Activated T-helper 1 cell treated with anti-CD3 and anti-CD28 coated beads, Interleukin-12 subunit alpha, Interleukin-12 subunit beta, Interleukin-2, Interleukin-4 antibody, amounts not matched to agents 30 ng/mL and 10 ng/mL and 1 ng/mL, durations not matched to agents 14 hours and 24 hours and 36 hours (primary cell): ENCODE results near the gene SERP1. TPM values are rescaled to one million over a fixed set of nuclear protein-coding genes. Genes with fewer than 3 reads are reported as not detected.
"Not testable (repeated sequence)": the region's sequence is repeated elsewhere in the genome, so short reads cannot be mapped to it uniquely, and the experiment has no call there.

Source experiments
- DNase-seq: peaks from one replicate; pipeline ENCODE4 v3.0.0; 2021; ENCODE audit warnings: low spot score
- H3K27ac Mint-ChIP-seq: one replicate; pipeline ENCODE4 v1.8.0; 2021; ENCODE audit warnings: mild to moderate bottlenecking, mixed read lengths
- H3K27me3 Mint-ChIP-seq: one replicate; pipeline ENCODE4 v1.8.0; 2022; ENCODE audit warnings: mild to moderate bottlenecking, moderate library complexity, mixed read lengths; ENCODE audit not compliant: insufficient read depth
- H3K36me3 Mint-ChIP-seq: one replicate; pipeline ENCODE4 v1.8.0; 2021; ENCODE audit warnings: low read depth, mixed read lengths
- H3K4me1 Mint-ChIP-seq: one replicate; pipeline ENCODE4 v1.8.0; 2021; ENCODE audit warnings: low read depth, mixed read lengths
- H3K4me3 Mint-ChIP-seq: one replicate; pipeline ENCODE4 v1.8.0; 2021; ENCODE audit warnings: mild to moderate bottlenecking, moderate library complexity, mixed read lengths
- H3K9me3 Mint-ChIP-seq: one replicate; pipeline ENCODE4 v1.8.0; 2021; ENCODE audit warnings: mixed read lengths
- intact Hi-C: fragments of 100-400 bp; cut with micrococcal nuclease; formaldehyde crosslinking; loops from one replicate; pipeline ENCODE4 v1.15.1; 2024
- total RNA-seq: library from RNA; stranded (reverse); gene quantifications from 2 replicates; pipeline ENCODE4 v1.2.3, GENCODE V29; 2022

The SERP1 gene
- total RNA-seq, 1 donor from 2014 or later: 96.0 TPM

- Mint-ChIP-seq H3K27ac (no peak overlapping the region), H3K9me3 (no peaks in the 10 kb centered on the region), H3K36me3 (no peaks in the 10 kb centered on the region), H3K4me1 (peaks cover 7% of the 10 kb centered on the region), H3K4me3 (no peak overlapping the region), H3K27me3 (peaks cover 17% of the 10 kb centered on the region)
- DNase-seq: no peak
- intact Hi-C loops: loop anchor here (1.0 to 2.0 kb wide), 4 partner anchors 17 to 618 kb away; no protein-coding TSS in a partner anchor
Observed at GRCh38 chr3:150528354-150528797, 17.9 kb downstream of the SERP1 start.

DNA sequence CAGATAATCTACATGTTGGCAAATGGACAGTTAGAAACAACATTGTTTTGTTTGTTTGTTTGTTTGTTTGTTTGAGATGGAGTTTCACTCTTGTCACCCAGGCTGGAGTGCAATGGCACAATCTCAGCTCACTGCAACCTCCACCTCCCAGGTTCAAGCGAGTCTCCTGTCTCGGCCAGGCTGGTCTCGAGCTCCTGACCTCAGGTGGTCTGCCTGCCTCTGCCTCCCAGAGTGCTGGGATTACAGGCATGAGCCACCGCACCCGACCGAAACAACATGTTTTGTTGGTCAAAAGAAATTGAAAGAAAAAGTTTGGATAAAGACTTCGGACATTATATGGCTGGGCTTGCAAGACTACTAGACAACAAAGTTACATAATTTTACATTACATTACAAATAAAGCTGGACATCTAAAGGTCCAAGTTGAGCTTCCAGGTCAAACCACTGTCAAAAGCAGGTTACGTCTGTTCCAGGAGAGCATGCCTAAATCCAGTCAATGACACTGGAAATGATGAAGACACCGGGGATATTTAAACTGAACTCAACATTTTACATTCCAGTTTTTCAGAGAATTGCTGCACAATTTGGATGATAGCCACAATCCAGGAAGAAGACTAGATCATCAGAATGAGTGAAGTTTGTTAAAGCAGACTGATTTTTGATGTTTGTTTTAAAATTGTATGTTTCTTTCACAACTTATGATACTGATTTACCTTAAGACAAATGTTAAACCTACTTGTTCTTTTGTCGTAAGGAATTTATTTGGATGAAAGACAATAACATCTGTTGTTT, 18.6 kb downstream of the SERP1 start:
- H3K4me3 Mint-ChIP-seq: no peak overlapping the region
- intact Hi-C loops: loop anchor here (1.0 to 2.0 kb wide), 4 partner anchors 18 to 619 kb away; no protein-coding TSS in a partner anchor
- H3K36me3 Mint-ChIP-seq: no peaks in the 10 kb centered on the region
- H3K4me1 Mint-ChIP-seq: peaks cover 7% of the 10 kb centered on the region
- H3K9me3 Mint-ChIP-seq: no peaks in the 10 kb centered on the region
- peaks cover 15% of the 10 kb centered on the region for H3K27me3 Mint-ChIP-seq
- H3K27ac Mint-ChIP-seq: no peak overlapping the region
- no peak for DNase-seq

DNA sequence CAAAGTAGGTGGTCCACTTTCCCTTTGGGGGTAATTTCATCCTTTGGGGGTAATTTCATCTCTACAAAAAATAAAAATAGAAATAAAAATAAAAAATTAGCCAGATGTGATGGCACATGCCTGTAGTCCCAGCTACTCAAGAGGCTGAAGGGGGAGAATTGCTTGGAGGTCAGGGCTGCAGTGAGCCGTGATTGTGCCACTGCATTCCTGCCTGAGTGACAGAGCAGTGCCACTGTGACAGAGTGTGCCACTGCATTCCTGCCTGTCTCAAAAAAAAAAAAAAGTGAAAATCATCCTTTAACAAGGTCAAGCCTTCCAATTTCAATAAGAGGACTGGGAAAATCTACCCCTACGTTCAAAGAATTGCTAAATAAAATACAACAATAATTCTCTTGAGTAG, 22.8 kb downstream of the SERP1 start:
- Mint-ChIP-seq H3K4me3 (no peak overlapping the region), H3K4me1 (no peaks in the 10 kb centered on the region), H3K9me3 (no peaks in the 10 kb centered on the region), H3K27me3 (peaks cover 15% of the 10 kb centered on the region), H3K27ac (no peak overlapping the region), H3K36me3 (no peaks in the 10 kb centered on the region)
- intact Hi-C loops: no loop called here
- DNase-seq: no peak

- intact Hi-C loops: no loop called here
- no peak overlapping the region for H3K4me3 Mint-ChIP-seq
Observed at GRCh38 chr3:150521463-150521862, 24.8 kb downstream of the SERP1 start.

DNA sequence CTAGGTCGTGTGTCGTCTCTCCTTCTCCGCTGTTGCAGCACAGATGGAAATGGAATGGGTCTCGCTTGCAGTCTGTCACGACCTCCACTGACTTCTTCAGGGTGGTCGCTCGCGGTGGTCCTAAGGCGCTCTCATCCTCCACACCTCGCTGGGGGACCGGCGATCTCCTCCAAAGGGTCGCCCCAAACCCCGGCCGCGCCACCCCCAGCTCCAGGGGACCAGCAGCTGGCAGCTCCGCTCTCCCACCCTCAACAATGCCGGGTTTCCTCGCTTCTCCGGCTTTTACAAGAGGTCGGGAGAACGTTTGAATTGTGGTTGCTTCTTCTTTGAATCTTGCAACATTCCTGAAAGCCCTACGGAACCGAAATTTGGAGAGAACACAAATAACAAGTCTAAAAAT, 25.9 kb downstream of the SERP1 start:
- H3K27ac Mint-ChIP-seq: no peak overlapping the region

More at GRCh38 chr3:150521463-150521862, 24.8 kb downstream of the SERP1 start:
- Mint-ChIP-seq H3K27me3 (peaks cover 13% of the 10 kb centered on the region), H3K4me1 (no peaks in the 10 kb centered on the region), H3K27ac (no peak overlapping the region), H3K36me3 (no peaks in the 10 kb centered on the region), H3K9me3 (peaks cover 12% of the 10 kb centered on the region)
- DNase-seq: no peak

DNA sequence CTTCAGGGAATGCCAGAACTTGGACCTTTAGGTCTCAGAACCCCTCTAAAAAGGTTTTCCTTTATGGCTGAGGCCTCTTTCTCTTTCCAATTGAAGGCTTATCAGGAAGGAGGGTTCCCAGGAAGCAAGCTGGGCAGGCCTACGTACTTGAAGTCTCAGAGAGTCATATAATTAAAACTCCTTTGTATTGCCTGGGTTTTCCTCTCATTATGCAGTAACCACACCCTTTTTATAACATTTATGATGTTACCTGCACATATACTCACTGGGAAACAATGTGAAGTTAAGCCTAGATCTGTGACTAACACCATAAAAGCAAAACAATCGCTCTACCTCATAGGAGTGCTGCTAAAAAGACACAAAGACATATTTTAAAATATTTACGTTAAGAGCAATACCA, 27.3 kb downstream of the SERP1 start:
- intact Hi-C loops: no loop called here
- H3K27ac Mint-ChIP-seq: no peak overlapping the region
- peaks cover 2% of the 10 kb centered on the region for H3K36me3 Mint-ChIP-seq
- no peaks in the 10 kb centered on the region for H3K4me1 Mint-ChIP-seq
- peaks cover 12% of the 10 kb centered on the region for H3K9me3 Mint-ChIP-seq
- peaks cover 7% of the 10 kb centered on the region for H3K27me3 Mint-ChIP-seq
- no peak overlapping the region for H3K4me3 Mint-ChIP-seq
- no peak for DNase-seq

More for the DNA sequence above, 25.9 kb downstream of the SERP1 start:
- no peak overlapping the region for H3K4me3 Mint-ChIP-seq
- intact Hi-C loops: no loop called here
- DNase-seq: no peak
- peaks cover 11% of the 10 kb centered on the region for H3K27me3 Mint-ChIP-seq
- H3K9me3 Mint-ChIP-seq: peaks cover 12% of the 10 kb centered on the region
- no peaks in the 10 kb centered on the region for H3K4me1 Mint-ChIP-seq
- H3K36me3 Mint-ChIP-seq: peaks cover 2% of the 10 kb centered on the region

- no peaks in the 10 kb centered on the region for H3K4me1 Mint-ChIP-seq
- peaks cover 12% of the 10 kb centered on the region for H3K9me3 Mint-ChIP-seq
- peaks cover 2% of the 10 kb centered on the region for H3K36me3 Mint-ChIP-seq
- no peak for DNase-seq
- H3K27ac Mint-ChIP-seq: no peak overlapping the region
- intact Hi-C loops: no loop called here
- no peak overlapping the region for H3K4me3 Mint-ChIP-seq
- peaks cover 4% of the 10 kb centered on the region for H3K27me3 Mint-ChIP-seq
Observed at GRCh38 chr3:150515210-150515609, 31.1 kb downstream of the SERP1 start.

DNA sequence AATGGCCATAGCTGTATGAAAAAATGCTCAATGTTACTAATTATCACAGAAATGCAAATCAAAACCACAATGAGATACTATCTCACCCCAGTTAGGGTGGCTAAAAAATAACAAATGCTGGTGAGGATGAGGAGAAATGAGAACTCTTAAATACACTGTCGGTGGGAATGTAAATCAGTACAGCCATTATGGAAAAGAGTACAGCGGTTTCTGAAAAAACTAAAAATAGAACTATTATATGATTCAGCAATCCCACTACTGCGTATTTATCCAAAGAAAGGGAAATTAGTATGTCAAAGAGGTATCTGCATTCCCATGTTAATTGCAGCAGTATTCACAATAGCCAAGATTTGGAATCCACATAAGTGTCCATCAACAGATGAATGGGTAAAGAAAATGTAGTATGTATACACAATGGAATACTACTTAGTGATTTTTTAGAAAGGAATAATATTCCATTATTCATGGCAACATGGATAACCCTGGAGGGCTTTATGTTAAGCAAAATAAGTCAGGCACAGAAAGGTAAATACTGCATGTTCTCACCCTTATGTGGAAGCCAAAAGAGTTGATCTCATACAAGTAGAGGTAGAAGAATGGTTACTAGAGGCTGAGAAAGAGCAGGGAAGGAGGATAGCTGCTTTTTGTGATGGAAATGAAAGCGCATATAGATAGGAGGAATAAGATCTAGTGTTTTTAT, 35.0 kb downstream of the SERP1 start:
- intact Hi-C loops: no loop called here
- Mint-ChIP-seq H3K27me3 (peaks cover 17% of the 10 kb centered on the region), H3K9me3 (no peaks in the 10 kb centered on the region)

DNA sequence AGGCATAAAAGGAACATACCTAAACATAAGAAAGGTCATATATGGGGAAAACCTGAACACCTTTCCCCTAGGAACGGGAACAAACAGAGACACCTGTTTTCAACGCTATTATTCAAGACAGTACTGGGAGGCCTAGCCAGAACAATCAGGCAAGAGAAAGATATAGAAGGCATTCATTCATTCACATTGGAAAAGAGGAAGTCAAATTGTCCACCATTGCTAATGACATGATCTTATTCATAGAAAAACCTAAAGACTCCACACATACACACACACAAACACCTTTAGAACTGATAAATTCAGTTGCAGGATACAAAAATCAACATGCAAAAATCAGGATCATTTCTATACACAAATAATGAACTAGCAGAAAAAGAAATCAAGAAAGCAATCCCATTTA, 36.5 kb downstream of the SERP1 start:
- H3K27me3 Mint-ChIP-seq: peaks cover 17% of the 10 kb centered on the region
- intact Hi-C loops: no loop called here
- no peak overlapping the region for H3K27ac Mint-ChIP-seq

More for the DNA sequence above, 35.0 kb downstream of the SERP1 start:
- Mint-ChIP-seq H3K4me1 (no peaks in the 10 kb centered on the region), H3K27ac (no peak overlapping the region), H3K36me3 (peaks cover 2% of the 10 kb centered on the region), H3K4me3 (no peak overlapping the region)
- DNase-seq: no peak

DNA sequence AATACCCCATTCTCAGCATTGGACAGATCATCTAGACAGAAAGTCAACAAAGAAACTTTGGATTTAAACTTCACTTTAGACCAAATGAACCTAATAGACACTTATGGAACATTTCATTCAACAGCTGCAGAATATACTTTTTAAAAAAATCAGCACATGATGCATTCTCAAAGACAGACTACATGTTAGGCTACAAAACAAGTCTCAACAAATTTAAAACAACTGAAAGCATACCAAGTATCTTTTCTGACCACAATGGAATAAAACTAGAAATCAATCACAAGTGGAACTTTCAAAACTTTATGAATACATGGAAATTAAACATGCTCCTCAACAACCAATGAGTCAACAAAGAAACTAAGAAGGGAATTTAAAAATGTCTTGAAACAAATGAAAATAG, 37.9 kb downstream of the SERP1 start:
- Mint-ChIP-seq H3K4me3 (no peak overlapping the region), H3K4me1 (no peaks in the 10 kb centered on the region), H3K27me3 (peaks cover 17% of the 10 kb centered on the region), H3K9me3 (no peaks in the 10 kb centered on the region), H3K36me3 (no peaks in the 10 kb centered on the region), H3K27ac (no peak overlapping the region)
- intact Hi-C loops: no loop called here
- DNase-seq: no peak

More for the DNA sequence above, 36.5 kb downstream of the SERP1 start:
- no peaks in the 10 kb centered on the region for H3K36me3 Mint-ChIP-seq
- no peaks in the 10 kb centered on the region for H3K4me1 Mint-ChIP-seq
- H3K9me3 Mint-ChIP-seq: no peaks in the 10 kb centered on the region
- no peak for DNase-seq
- H3K4me3 Mint-ChIP-seq: no peak overlapping the region

GRCh38 chr3:150504483-150504882, 41.8 kb downstream of the SERP1 start:
- DNase-seq: no peak
- H3K4me3 Mint-ChIP-seq: no peak overlapping the region
- H3K9me3 Mint-ChIP-seq: peaks cover 12% of the 10 kb centered on the region
- no peaks in the 10 kb centered on the region for H3K4me1 Mint-ChIP-seq
- H3K36me3 Mint-ChIP-seq: peaks cover 2% of the 10 kb centered on the region
- intact Hi-C loops: no loop called here
- H3K27ac Mint-ChIP-seq: no peak overlapping the region
- peaks cover 12% of the 10 kb centered on the region for H3K27me3 Mint-ChIP-seq

DNA sequence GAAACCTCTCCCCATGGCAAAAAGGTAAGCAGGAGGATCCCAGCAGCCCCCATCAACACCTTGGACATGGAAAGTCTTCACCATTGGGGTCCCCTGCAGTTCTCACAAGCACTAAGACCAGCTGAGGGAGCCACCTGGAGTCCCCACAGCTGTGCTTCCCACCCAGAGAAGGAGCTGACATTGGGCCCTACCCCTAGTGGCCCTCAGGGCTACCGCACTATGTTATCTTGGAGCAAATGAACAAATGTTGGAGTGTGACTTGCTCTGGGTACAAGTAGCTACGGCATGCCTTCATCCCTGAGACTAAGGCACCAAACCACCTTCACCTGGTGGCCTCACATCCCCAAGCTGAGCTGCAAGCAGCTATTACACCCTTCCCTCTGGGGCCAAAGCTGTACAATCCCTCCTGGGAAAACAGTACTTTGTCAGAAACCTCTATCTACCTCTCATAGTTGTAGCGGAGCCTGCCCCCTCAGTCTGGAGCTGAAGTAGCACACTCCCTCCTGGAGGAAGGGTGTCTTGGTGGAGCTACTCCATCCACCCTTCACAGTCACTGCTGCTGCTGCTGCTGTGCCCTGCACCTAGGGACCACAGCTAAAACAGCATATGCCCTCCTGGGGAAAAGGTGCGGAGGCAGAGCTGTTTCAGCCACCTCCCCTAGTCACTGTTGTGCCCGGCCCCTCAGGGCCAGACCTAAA, 42.7 kb downstream of the SERP1 start:
- Mint-ChIP-seq H3K9me3 (peaks cover 12% of the 10 kb centered on the region), H3K27ac (no peak overlapping the region), H3K4me1 (no peaks in the 10 kb centered on the region), H3K27me3 (peaks cover 4% of the 10 kb centered on the region), H3K36me3 (peaks cover 2% of the 10 kb centered on the region), H3K4me3 (no peak overlapping the region)
- intact Hi-C loops: no loop called here
- DNase-seq: no peak

- H3K36me3 Mint-ChIP-seq, H3K4me3 Mint-ChIP-seq, H3K27ac Mint-ChIP-seq, intact Hi-C loops, H3K27me3 Mint-ChIP-seq, H3K4me1 Mint-ChIP-seq, DNase-seq: not testable (repeated sequence)
- peaks cover 12% of the 10 kb centered on the region for H3K9me3 Mint-ChIP-seq
Observed at GRCh38 chr3:150500960-150501359, 45.3 kb downstream of the SERP1 start.
